Measurements from ENCODE around the gene MAGEB17.
"Not testable (repeated sequence)": the region's sequence is repeated elsewhere in the genome, so short reads cannot be mapped to it uniquely, and the experiment has no call there.

Gene MAGEB17

DNA sequence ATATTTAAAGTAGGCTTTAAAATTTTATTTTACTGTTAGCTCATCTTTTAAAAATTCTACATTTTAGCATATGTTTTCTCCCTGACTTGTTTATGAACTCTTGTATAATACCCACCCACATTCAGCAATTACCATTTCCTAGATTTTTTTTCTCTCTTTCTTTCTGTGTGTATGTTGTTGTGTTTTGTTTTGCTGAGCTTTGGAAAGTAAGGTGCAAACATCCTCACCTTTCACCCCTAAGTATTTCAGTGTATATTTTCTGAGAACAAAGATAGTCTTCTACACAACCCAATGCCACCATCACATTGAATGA is 25.1 kb upstream of the MAGEB17 start:
- Mint-ChIP-seq H3K4me3 (no peak overlapping the region), H3K9me3 (no peaks in the 10 kb centered on the region), H3K36me3 (no peaks in the 10 kb centered on the region), H3K27ac (no peak overlapping the region), H3K4me1 (peaks cover 6% of the 10 kb centered on the region)
- DNase-seq (ENCODE audit: low spot score in 2 of 2) (no peak), ATAC-seq (no peak)

DNA sequence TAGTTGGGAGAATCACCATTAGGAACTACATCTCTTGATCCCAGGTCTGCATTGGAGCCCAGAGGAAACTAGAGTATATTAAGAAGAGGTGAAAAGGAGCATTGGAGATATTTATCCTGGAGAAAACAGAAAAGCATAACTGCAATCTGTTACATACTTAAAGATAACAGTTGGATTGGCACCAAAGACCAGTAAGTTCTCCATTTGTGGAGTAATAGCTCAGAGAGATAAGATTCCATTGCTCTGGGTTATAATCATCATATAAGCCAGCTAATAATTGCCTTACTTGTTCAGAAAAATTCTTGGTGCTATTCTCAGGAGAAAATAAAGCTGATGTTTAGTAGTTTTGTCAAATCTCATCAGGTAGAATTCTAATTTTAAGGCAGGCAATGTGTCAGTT is 23.3 kb upstream of the MAGEB17 start:
- no peak for ATAC-seq
- Mint-ChIP-seq H3K4me1 (peaks cover 6% of the 10 kb centered on the region), H3K36me3 (no peaks in the 10 kb centered on the region)

GRCh38 chrX:16144420-16144819 is 22.9 kb upstream of the MAGEB17 start:
- ATAC-seq (no peak), DNase-seq (ENCODE audit: low spot score in 2 of 2) (no peak)
- Mint-ChIP-seq H3K9me3 (no peaks in the 10 kb centered on the region), H3K36me3 (no peaks in the 10 kb centered on the region), H3K4me1 (peaks cover 6% of the 10 kb centered on the region), H3K4me3 (no peak overlapping the region), H3K27ac (no peak overlapping the region)

More for the DNA sequence above, 23.3 kb upstream of the MAGEB17 start:
- no peak overlapping the region for H3K4me3 Mint-ChIP-seq
- H3K27ac Mint-ChIP-seq, result no peak overlapping the region
- no peak for DNase-seq (ENCODE audit: low spot score in 2 of 2)
- no peaks in the 10 kb centered on the region for H3K9me3 Mint-ChIP-seq

- H3K4me3 Mint-ChIP-seq; DNase-seq (ENCODE audit: low spot score in 2 of 2); H3K27ac Mint-ChIP-seq; H3K9me3 Mint-ChIP-seq; H3K4me1 Mint-ChIP-seq; H3K36me3 Mint-ChIP-seq; ATAC-seq: not testable (repeated sequence)
Measured at GRCh38 chrX:16145093-16145492, 22.2 kb upstream of the MAGEB17 start.

- DNase-seq (ENCODE audit: low spot score in 2 of 2) (no peak), ATAC-seq (no peak)
- no peaks in the 10 kb centered on the region for H3K36me3 Mint-ChIP-seq
- peaks cover 4% of the 10 kb centered on the region for H3K4me1 Mint-ChIP-seq
- H3K9me3 Mint-ChIP-seq, result no peaks in the 10 kb centered on the region
- no peak overlapping the region for H3K27ac Mint-ChIP-seq
- no peak overlapping the region for H3K4me3 Mint-ChIP-seq
Measured at GRCh38 chrX:16145656-16146055, 21.6 kb upstream of the MAGEB17 start.

DNA sequence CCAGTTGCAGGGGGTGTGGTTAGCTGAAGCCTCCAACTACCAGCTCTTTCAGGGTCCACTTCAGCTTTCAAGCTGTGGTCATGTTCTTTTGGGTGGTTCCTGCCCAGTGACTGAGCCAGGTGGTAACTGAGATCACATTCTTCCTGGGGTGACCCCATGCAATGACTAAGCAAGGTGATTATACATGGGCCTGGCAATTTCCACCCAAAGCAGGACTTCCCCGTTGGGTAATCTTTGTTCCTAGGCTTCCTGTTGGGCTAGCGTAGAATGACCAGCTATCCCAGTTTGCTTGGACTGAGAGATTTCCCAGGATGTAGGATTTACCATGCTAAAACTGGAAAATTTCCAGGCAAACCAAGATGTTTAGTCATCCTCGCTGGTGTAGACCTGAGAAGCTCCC is 18.4 kb upstream of the MAGEB17 start:
- no peak for DNase-seq (ENCODE audit: low spot score in 2 of 2)
- no peaks in the 10 kb centered on the region for H3K36me3 Mint-ChIP-seq
- no peak overlapping the region for H3K4me3 Mint-ChIP-seq
- H3K4me1 Mint-ChIP-seq, result no peaks in the 10 kb centered on the region
- no peak overlapping the region for H3K27ac Mint-ChIP-seq
- ATAC-seq, result no peak
- no peaks in the 10 kb centered on the region for H3K9me3 Mint-ChIP-seq

DNA sequence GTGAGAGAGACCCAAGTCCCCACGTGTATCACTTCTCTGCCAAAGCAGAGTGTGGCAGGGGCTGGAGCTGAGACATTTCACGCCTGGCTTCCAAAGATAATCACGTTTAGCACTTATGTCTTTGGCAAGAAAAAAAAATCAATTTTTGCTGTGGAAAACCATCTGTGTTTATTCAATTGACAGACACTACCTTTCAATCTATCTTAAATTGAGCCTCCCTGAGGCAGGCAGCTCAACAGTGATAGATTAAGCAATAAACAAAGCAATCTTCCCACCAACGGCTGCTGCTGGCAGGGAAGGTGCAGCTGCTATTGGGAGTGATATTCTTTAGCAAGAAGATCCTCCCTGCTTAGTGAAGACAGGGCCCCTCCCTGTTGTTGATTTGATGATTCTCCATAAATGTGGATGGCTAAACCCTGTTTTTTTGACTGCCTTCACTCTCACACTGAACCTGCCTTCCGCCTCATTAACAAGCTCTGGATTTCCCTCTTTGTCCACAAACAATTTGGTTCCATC is 11.6 kb upstream of the MAGEB17 start:
- H3K4me1 Mint-ChIP-seq, result no peaks in the 10 kb centered on the region
- no peaks in the 10 kb centered on the region for H3K9me3 Mint-ChIP-seq
- ATAC-seq, result no peak
- no peaks in the 10 kb centered on the region for H3K36me3 Mint-ChIP-seq
- H3K27ac Mint-ChIP-seq, result no peak overlapping the region
- DNase-seq (ENCODE audit: low spot score in 2 of 2), result no peak
- no peak overlapping the region for H3K4me3 Mint-ChIP-seq

- Mint-ChIP-seq H3K4me1 (no peaks in the 10 kb centered on the region), H3K9me3 (no peaks in the 10 kb centered on the region), H3K4me3 (no peak overlapping the region), H3K27ac (no peak overlapping the region), H3K36me3 (no peaks in the 10 kb centered on the region)
- ATAC-seq (no peak), DNase-seq (ENCODE audit: low spot score in 2 of 2) (no peak)
Measured at GRCh38 chrX:16156692-16157331, 10.5 kb upstream of the MAGEB17 start.

DNA sequence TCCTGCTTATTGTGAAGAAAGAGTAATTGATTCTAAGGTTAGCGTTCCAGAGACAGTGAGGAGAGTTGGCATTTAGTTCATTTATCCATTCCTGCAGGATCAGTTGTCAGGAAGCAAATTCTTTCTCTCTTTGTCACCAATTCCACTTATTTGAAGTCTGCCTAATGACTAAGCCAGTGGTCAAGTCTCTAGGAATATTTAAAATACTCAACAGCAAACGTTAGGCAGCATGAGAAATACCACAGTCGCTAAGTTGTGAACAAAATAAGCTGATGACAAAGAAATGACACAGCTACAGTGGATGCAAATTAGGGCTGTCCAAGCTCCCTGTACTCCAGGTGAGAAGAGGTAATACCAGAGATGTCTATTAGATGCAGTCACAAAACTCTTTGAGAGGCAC is 6.6 kb upstream of the MAGEB17 start:
- no peaks in the 10 kb centered on the region for H3K36me3 Mint-ChIP-seq
- DNase-seq (ENCODE audit: low spot score in 2 of 2), result no peak

GRCh38 chrX:16161173-16161572 is 6.1 kb upstream of the MAGEB17 start:
- not testable (repeated sequence) for H3K27ac Mint-ChIP-seq; DNase-seq (ENCODE audit: low spot score in 2 of 2); ATAC-seq; H3K4me1 Mint-ChIP-seq; H3K4me3 Mint-ChIP-seq; H3K36me3 Mint-ChIP-seq; H3K9me3 Mint-ChIP-seq

More for the DNA sequence above, 6.6 kb upstream of the MAGEB17 start:
- Mint-ChIP-seq H3K4me1 (no peaks in the 10 kb centered on the region), H3K27ac (no peak overlapping the region), H3K4me3 (no peak overlapping the region), H3K9me3 (no peaks in the 10 kb centered on the region)
- ATAC-seq, result no peak

- H3K27ac Mint-ChIP-seq, result no peak overlapping the region
- ATAC-seq, result no peak
- no peaks in the 10 kb centered on the region for H3K4me1 Mint-ChIP-seq
- no peak for DNase-seq (ENCODE audit: low spot score in 2 of 2)
- H3K36me3 Mint-ChIP-seq, result no peaks in the 10 kb centered on the region
- H3K9me3 Mint-ChIP-seq, result no peaks in the 10 kb centered on the region
- H3K4me3 Mint-ChIP-seq, result no peak overlapping the region
Measured at GRCh38 chrX:16162391-16162790, 4.9 kb upstream of the MAGEB17 start.

- Mint-ChIP-seq H3K9me3 (no peaks in the 10 kb centered on the region), H3K4me3 (no peak overlapping the region), H3K36me3 (no peaks in the 10 kb centered on the region), H3K27ac (peak overlapping the region; percentile 48), H3K4me1 (no peaks in the 10 kb centered on the region)
- DNase-seq (ENCODE audit: low spot score in 2 of 2) (no peak), ATAC-seq (no peak)
Measured at GRCh38 chrX:16164748-16165147, 2.5 kb upstream of the MAGEB17 start.

GRCh38 chrX:16171039-16171438 is 3.8 kb downstream of the MAGEB17 start:
- H3K4me1 Mint-ChIP-seq, result no peaks in the 10 kb centered on the region
- no peak overlapping the region for H3K4me3 Mint-ChIP-seq
- no peak overlapping the region for H3K27ac Mint-ChIP-seq
- DNase-seq (ENCODE audit: low spot score in 2 of 2), result no peak
- no peaks in the 10 kb centered on the region for H3K36me3 Mint-ChIP-seq
- no peak for ATAC-seq
- no peaks in the 10 kb centered on the region for H3K9me3 Mint-ChIP-seq

- Mint-ChIP-seq H3K9me3 (no peaks in the 10 kb centered on the region), H3K4me1 (no peaks in the 10 kb centered on the region), H3K4me3 (no peak overlapping the region), H3K36me3 (no peaks in the 10 kb centered on the region), H3K27ac (no peak overlapping the region)
- DNase-seq (ENCODE audit: low spot score in 2 of 2), result no peak
- no peak for ATAC-seq
Measured at GRCh38 chrX:16171944-16172343, 4.7 kb downstream of the MAGEB17 start.

DNA sequence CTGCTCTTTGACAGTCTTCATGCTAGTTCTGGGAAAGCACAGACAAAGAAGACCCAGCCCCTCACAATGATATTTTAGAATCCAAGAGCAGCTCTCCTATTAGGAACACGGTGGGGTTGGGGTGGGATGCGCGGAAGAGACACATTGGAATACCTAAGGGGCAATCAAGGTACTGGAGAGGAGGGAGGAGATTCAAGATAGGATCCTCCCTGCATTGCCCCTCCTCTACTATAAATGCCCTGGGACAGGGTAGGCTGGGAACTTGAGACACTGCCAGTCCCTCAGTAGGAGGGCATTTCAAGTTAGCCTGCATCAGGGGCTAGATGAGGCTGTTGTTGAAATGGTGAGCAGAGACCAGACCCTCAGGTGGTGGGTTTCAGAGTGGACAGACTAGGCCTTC is 5.1 kb downstream of the MAGEB17 start:
- Mint-ChIP-seq H3K4me1 (no peaks in the 10 kb centered on the region), H3K9me3 (no peaks in the 10 kb centered on the region), H3K36me3 (no peaks in the 10 kb centered on the region), H3K4me3 (no peak overlapping the region), H3K27ac (no peak overlapping the region)
- DNase-seq (ENCODE audit: low spot score in 2 of 2) (no peak), ATAC-seq (no peak)

DNA sequence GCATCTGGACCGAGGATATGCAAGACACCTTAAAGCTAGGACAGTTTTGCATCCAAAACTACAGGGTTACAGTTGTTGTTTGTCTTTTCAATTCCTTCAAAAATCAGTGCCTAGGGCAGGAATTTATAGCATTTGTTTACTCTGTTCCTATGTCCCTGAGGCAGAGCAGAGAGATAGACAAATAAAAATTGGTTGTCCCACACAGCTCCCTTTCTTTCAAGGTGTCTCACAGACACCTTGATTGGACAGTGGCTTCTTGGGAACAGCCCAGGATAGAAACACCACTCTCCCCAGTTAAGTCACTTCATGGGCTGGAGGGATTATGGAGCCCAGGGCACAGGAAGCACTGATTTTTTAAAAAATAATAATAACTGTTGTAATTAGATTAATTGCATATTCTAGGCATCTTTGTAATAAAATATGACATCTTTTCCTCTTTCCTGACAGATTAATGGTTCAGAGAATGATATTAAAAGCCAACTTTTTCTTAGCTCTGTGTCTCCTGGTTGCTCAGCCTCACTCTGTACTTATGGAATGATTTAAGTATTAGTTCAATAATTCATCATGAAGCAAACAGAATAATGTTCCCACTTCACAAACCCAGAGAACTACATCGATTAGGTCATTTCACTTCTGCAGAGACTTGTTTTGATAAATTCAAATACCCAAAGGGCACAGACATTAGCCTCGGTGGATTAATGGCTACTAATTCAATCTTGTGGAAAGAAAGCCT is 8.2 kb downstream of the MAGEB17 start:
- Mint-ChIP-seq H3K9me3 (no peaks in the 10 kb centered on the region), H3K36me3 (no peaks in the 10 kb centered on the region), H3K4me3 (no peak overlapping the region), H3K4me1 (no peaks in the 10 kb centered on the region), H3K27ac (no peak overlapping the region)
- no peak for DNase-seq (ENCODE audit: low spot score in 2 of 2)
- no peak for ATAC-seq
